ENCODE data around the gene CCNF.

CCNF gene

GRCh38 chr16:2388139-2388874, 40.9 kb upstream of the CCNF start:
- peaks cover 4% of the 10 kb centered on the region for H3K27me3 Mint-ChIP-seq (ENCODE audit: low read depth, poor library complexity)
- H3K27ac Mint-ChIP-seq: no peak overlapping the region
- H3K36me3 Mint-ChIP-seq (ENCODE audit: low read depth): peaks cover 7% of the 10 kb centered on the region
- no peak overlapping the region for H3K4me3 Mint-ChIP-seq
- H3K4me1 Mint-ChIP-seq: no peaks in the 10 kb centered on the region
- no peak for TF ChIP-seq CTCF (IDR thresholded peaks at IDR 0.05)
- DNase-seq: no peak
- H3K9me3 Mint-ChIP-seq: peaks cover 29% of the 10 kb centered on the region

GRCh38 chr16:2388875-2389433, 40.3 kb upstream of the CCNF start:
- Mint-ChIP-seq H3K36me3 (ENCODE audit: low read depth) (peaks cover 7% of the 10 kb centered on the region), H3K27me3 (ENCODE audit: low read depth, poor library complexity) (peaks cover 5% of the 10 kb centered on the region), H3K4me1 (no peaks in the 10 kb centered on the region), H3K27ac (no peak overlapping the region), H3K4me3 (no peak overlapping the region), H3K9me3 (peaks cover 29% of the 10 kb centered on the region)
- DNase-seq: no peak
- TF ChIP-seq CTCF (IDR thresholded peaks at IDR 0.05): no peak

GRCh38 chr16:2392025-2392424, 37.2 kb upstream of the CCNF start:
- H3K36me3 Mint-ChIP-seq (ENCODE audit: low read depth): peaks cover 7% of the 10 kb centered on the region
- H3K9me3 Mint-ChIP-seq: peaks cover 27% of the 10 kb centered on the region
- H3K27me3 Mint-ChIP-seq (ENCODE audit: low read depth, poor library complexity): peaks cover 16% of the 10 kb centered on the region
- H3K4me3 Mint-ChIP-seq: no peak overlapping the region
- H3K4me1 Mint-ChIP-seq: no peaks in the 10 kb centered on the region
- H3K27ac Mint-ChIP-seq: no peak overlapping the region
- DNase-seq: no peak
- TF ChIP-seq CTCF (IDR thresholded peaks at IDR 0.05): no peak

- TF ChIP-seq CTCF (IDR thresholded peaks at IDR 0.05): no peak
- H3K9me3 Mint-ChIP-seq: peaks cover 14% of the 10 kb centered on the region
- DNase-seq: no peak
- H3K36me3 Mint-ChIP-seq (ENCODE audit: low read depth): no peaks in the 10 kb centered on the region
- no peak overlapping the region for H3K27ac Mint-ChIP-seq
- H3K4me1 Mint-ChIP-seq: no peaks in the 10 kb centered on the region
- H3K27me3 Mint-ChIP-seq (ENCODE audit: low read depth, poor library complexity): peaks cover 24% of the 10 kb centered on the region
- H3K4me3 Mint-ChIP-seq: no peak overlapping the region
These were observed 30.7 kb upstream of the CCNF start for GRCh38 chr16:2398520-2398919.

GRCh38 chr16:2404099-2404498, 25.1 kb upstream of the CCNF start:
- Mint-ChIP-seq H3K36me3 (ENCODE audit: low read depth) (no peaks in the 10 kb centered on the region), H3K9me3 (peaks cover 4% of the 10 kb centered on the region), H3K27me3 (ENCODE audit: low read depth, poor library complexity) (peaks cover 6% of the 10 kb centered on the region), H3K4me3 (no peak overlapping the region), H3K27ac (no peak overlapping the region), H3K4me1 (no peaks in the 10 kb centered on the region)
- no peak for TF ChIP-seq CTCF (IDR thresholded peaks at IDR 0.05)
- DNase-seq: no peak

- Mint-ChIP-seq H3K4me1 (no peaks in the 10 kb centered on the region), H3K27me3 (ENCODE audit: low read depth, poor library complexity) (peaks cover 10% of the 10 kb centered on the region), H3K36me3 (ENCODE audit: low read depth) (no peaks in the 10 kb centered on the region), H3K27ac (no peak overlapping the region), H3K4me3 (no peak overlapping the region), H3K9me3 (no peaks in the 10 kb centered on the region)
- no peak for TF ChIP-seq CTCF (IDR thresholded peaks at IDR 0.05)
- no peak for DNase-seq
These were observed 14.2 kb upstream of the CCNF start for GRCh38 chr16:2415085-2415484.

Data from nephron progenitor cell (in vitro differentiated cells).